ENCODE measurements around the gene PRPF31. TPM values are rescaled to one million over a fixed set of nuclear protein-coding genes. Genes with fewer than 3 reads are reported as not detected.

PRPF31 gene
- total and polyA plus RNA-seq, 2 of the 13 experiments (the other 11 are each of a cell fraction or from before 2014, with no cell fraction given): 23.8 to 63.8 TPM

- intact Hi-C loops (cut with micrococcal nuclease; ENCODE audit: unreplicated experiment): no loop called here
- H3K36me3 ChIP-seq (replicated peaks in 1 of 2; ENCODE audit: control insufficient read depth in 1 of 2, insufficient read depth in 2 of 2, low read length in 2 of 2): no peaks in the 10 kb centered on the region
- ATAC-seq (no peak), DNase-seq (ENCODE audit: low spot score) (no peak), FAIRE-seq (no peak)
- H3K4me2 ChIP-seq (ENCODE audit: low read depth, low read length): no peak overlapping the region
- BruUV-seq (replicated peaks): no TSS peak
- no peak overlapping the region for H3K27ac ChIP-seq (ENCODE audit: extremely low read length, insufficient read depth, low read length)
- no peak overlapping the region for H2AFZ ChIP-seq (ENCODE audit: low read length)
- in situ Hi-C loops (cut with HindIII; ENCODE audit: extremely low pct_ligation_motif_present, low pct_unique_long_range_greater_than_20kb): no loop called here
- no peaks in the 10 kb centered on the region for H3K79me2 ChIP-seq (ENCODE audit: insufficient read depth, low read length)
- ChIA-PET POLR2A (no interaction called here), CTCF (ENCODE audit: low intra/inter-chr PET ratio, low total read pairs) (no interaction called here)
- peaks cover 9% of the 10 kb centered on the region for H3K9me3 ChIP-seq (ENCODE audit: low read length)
- H3K4me1 ChIP-seq (ENCODE audit: insufficient read depth, low read length): no peaks in the 10 kb centered on the region
- no peaks in the 10 kb centered on the region for H4K20me1 ChIP-seq (ENCODE audit: insufficient read depth, low read length)
- 18% methylated on average over 5 of the region's 5 CpGs for WGBS (ENCODE audit: low lambda C conversion rate)
- no peaks in the 10 kb centered on the region; a peak in 1 of 5 replicates for H3K27me3 ChIP-seq (ENCODE audit: control insufficient read depth in 1 of 2, insufficient read depth in 2 of 2, low read length in 2 of 2)
- TF ChIP-seq ZNF746 (CRISPR knock-in tag; IDR thresholded peaks at IDR 0.05): no peak
- TF ChIP-seq RFX5 (IDR thresholded peaks at IDR 0.05; ENCODE audit: low read depth, low read length): no peak
- no peak for TF ChIP-seq ZNF34 (CRISPR knock-in tag; IDR thresholded peaks at IDR 0.05; ENCODE audit: borderline replicate concordance)
- TF ChIP-seq DPF2 (CRISPR knock-in tag; IDR thresholded peaks at IDR 0.05; ENCODE audit: borderline replicate concordance, low read depth): no peak
- TF ChIP-seq KDM5A (IDR thresholded peaks at IDR 0.05; ENCODE audit: borderline replicate concordance, low read length): no peak
- no peak for TF ChIP-seq KLF13 (CRISPR knock-in tag; IDR thresholded peaks at IDR 0.05)
- no peak for TF ChIP-seq SOX6 (IDR thresholded peaks at IDR 0.05)
- TF ChIP-seq SOX6 (CRISPR knock-in tag; IDR thresholded peaks at IDR 0.05): no peak
- no peak for TF ChIP-seq ZNF331 (CRISPR knock-in tag; IDR thresholded peaks at IDR 0.05)
- no peak for TF ChIP-seq ETV6 (CRISPR knock-in tag; conservative IDR thresholded peaks at IDR 0.05)
- no peak for TF ChIP-seq ZBTB7B (CRISPR knock-in tag; IDR thresholded peaks at IDR 0.05)
- no peak for TF ChIP-seq ZNF878 (CRISPR knock-in tag; IDR thresholded peaks at IDR 0.05)
- no peak for TF ChIP-seq ETS1 (CRISPR knock-in tag; IDR thresholded peaks at IDR 0.05)
- no peak for TF ChIP-seq U2AF1 (optimal IDR thresholded peaks at IDR 0.05; ENCODE audit: low read depth, low read length)
- TF ChIP-seq ZNF33B (CRISPR knock-in tag; IDR thresholded peaks at IDR 0.05): no peak
- TF ChIP-seq, protein P1, sequence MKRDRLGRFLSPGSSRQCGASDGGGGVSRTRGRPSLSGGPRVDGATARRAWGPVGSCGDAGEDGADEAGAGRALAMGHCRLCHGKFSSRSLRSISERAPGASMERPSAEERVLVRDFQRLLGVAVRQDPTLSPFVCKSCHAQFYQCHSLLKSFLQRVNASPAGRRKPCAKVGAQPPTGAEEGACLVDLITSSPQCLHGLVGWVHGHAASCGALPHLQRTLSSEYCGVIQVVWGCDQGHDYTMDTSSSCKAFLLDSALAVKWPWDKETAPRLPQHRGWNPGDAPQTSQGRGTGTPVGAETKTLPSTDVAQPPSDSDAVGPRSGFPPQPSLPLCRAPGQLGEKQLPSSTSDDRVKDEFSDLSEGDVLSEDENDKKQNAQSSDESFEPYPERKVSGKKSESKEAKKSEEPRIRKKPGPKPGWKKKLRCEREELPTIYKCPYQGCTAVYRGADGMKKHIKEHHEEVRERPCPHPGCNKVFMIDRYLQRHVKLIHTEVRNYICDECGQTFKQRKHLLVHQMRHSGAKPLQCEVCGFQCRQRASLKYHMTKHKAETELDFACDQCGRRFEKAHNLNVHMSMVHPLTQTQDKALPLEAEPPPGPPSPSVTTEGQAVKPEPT (CRISPR knock-in tag; IDR thresholded peaks at IDR 0.05; ENCODE audit: low read depth): no peak
- no peak for TF ChIP-seq ZNF468 (CRISPR knock-in tag; IDR thresholded peaks at IDR 0.05)
- TF ChIP-seq ZNF230 (CRISPR knock-in tag; IDR thresholded peaks at IDR 0.05): no peak
- TF ChIP-seq ZNF30 (CRISPR knock-in tag; IDR thresholded peaks at IDR 0.05): no peak
- TF ChIP-seq PBX2 (CRISPR knock-in tag; IDR thresholded peaks at IDR 0.05): no peak
- TF ChIP-seq THYN1 (CRISPR knock-in tag; IDR thresholded peaks at IDR 0.05; ENCODE audit: borderline replicate concordance, low read depth): no peak
- no peak overlapping the region for H3K9ac ChIP-seq (ENCODE audit: insufficient read depth, low read depth, low read length)
- no peak overlapping the region for H3K4me3 ChIP-seq (replicated peaks in 1 of 3; ENCODE audit: insufficient read depth in 1 of 3, low read depth in 2 of 3, low read length in 3 of 3)
These were observed 46.1 kb upstream of the PRPF31 start for GRCh38 chr19:54069470-54069869.
